B cell (primary cell): Measurements from ENCODE around the gene COBLL1. TPM values are rescaled to one million over a fixed set of nuclear protein-coding genes. Genes with fewer than 3 reads are reported as not detected.

Source experiments
- ATAC-seq: fragments of 200-7000 bp; cut with Tn5 transposase; one replicate; pipeline ENCODE4 v1.10.0; 2021; ENCODE audit warnings: low read depth, mild to moderate bottlenecking, moderate number of reproducible peaks, moderate library complexity
- CTCF ChIA-PET: fragments of 350-600 bp; sonication (Branson Sonifier 250); formaldehyde crosslinking; loops from one replicate; lab custom pipeline; 2021; ENCODE audit warnings: antibody characterized with exemption, inconsistent platforms; lab: Charles Lee
- POLR2A ChIA-PET: fragments of 350-600 bp; sonication (Branson Sonifier 250); formaldehyde crosslinking; loops from one replicate; lab custom pipeline; 2021; ENCODE audit warnings: antibody characterized with exemption; lab: Charles Lee
- DNase-seq: peaks from one replicate; pipeline ENCODE4 v3.0.0; 2013
- H2AFZ ChIP-seq: 2 replicates; pipeline ENCODE4 v1.6.1; 2012; ENCODE audit warnings: mild to moderate bottlenecking, low read depth, low read length; ENCODE audit not compliant: insufficient read depth, poor library complexity, severe bottlenecking
- H3K27ac ChIP-seq, 2 donors: 1 replicate in 1 of 2; 2 replicates in 1 of 2; pipeline ENCODE4 v1.5.1; 2012 to 2013; ENCODE audit warnings: low read length in 2 of 2, mild to moderate bottlenecking in 2 of 2, moderate library complexity in 1 of 2
- H3K27me3 ChIP-seq, 4 experiments: fragments of 200-600 bp in 1 of 4; sonication (generic) in 1 of 4; replicated peaks in 1 of 4; 1 replicate in 2 of 4; 2 replicates in 2 of 4; pipeline versions ENCODE4 v1.6.1 to v1.7.0; 2013 to 2016; ENCODE audit warnings: low read length in 3 of 4, mild to moderate bottlenecking in 2 of 4, mixed read lengths in 1 of 4, moderate library complexity in 1 of 4; ENCODE audit not compliant: insufficient read depth in 4 of 4, control insufficient read depth in 3 of 4; ENCODE audit errors: control extremely low read depth in 1 of 4
- H3K36me3 ChIP-seq, 2 experiments: replicated peaks in 1 of 2; 1 replicate in 1 of 2; 2 replicates in 1 of 2; pipeline versions ENCODE4 v1.6.1 to v1.7.1; 2013; ENCODE audit warnings: low read length in 1 of 2; ENCODE audit not compliant: insufficient read depth in 2 of 2, control insufficient read depth in 1 of 2; ENCODE audit errors: control extremely low read depth in 1 of 2, extremely low read depth in 1 of 2
- H3K4me1 ChIP-seq, 2 donors: fragments of 200-600 bp in 1 of 2; sonication (generic) in 1 of 2; 1 replicate in 1 of 2; 2 replicates in 1 of 2; pipeline versions ENCODE4 v1.5.1 to v1.6.1; 2013 to 2017; ENCODE audit warnings: low read length in 2 of 2; ENCODE audit not compliant: control insufficient read depth in 2 of 2, insufficient read depth in 2 of 2
- H3K4me2 ChIP-seq: replicated peaks from 2 replicates; pipeline ENCODE3; 2012; ENCODE audit warnings: mild to moderate bottlenecking, low read depth, low read length; ENCODE audit not compliant: poor library complexity, severe bottlenecking
- H3K4me3 ChIP-seq, 5 experiments: fragments of 200-600 bp in 1 of 5; sonication (generic) in 1 of 5; 1 replicate in 3 of 5; 2 replicates in 2 of 5; pipeline versions ENCODE4 v1.5.1 to v1.7.0; 2011 to 2016; ENCODE audit warnings: low read length in 4 of 5, mild to moderate bottlenecking in 4 of 5, low read depth in 2 of 5, control low read depth in 1 of 5, moderate library complexity in 1 of 5; ENCODE audit not compliant: insufficient read depth in 1 of 5; ENCODE audit errors: control extremely low read depth in 1 of 5, extremely low read depth in 1 of 5
- H3K79me2 ChIP-seq: fragments of 200-600 bp; sonication (generic); one replicate; pipeline ENCODE4 v1.6.0; 2016; ENCODE audit warnings: low read length; ENCODE audit not compliant: control insufficient read depth, insufficient read depth
- H3K9ac ChIP-seq: fragments of 200-600 bp; sonication (generic); 2 replicates; pipeline ENCODE4 v1.6.1; 2017; ENCODE audit warnings: mild to moderate bottlenecking, low read length, moderate library complexity
- H3K9me3 ChIP-seq, 3 donors: one replicate each; pipeline versions ENCODE4 v1.6.1 to v1.7.1; 2013; ENCODE audit warnings: low read length in 2 of 3; ENCODE audit not compliant: control insufficient read depth in 2 of 3, insufficient read depth in 1 of 3; ENCODE audit errors: control extremely low read depth in 1 of 3
- H4K20me1 ChIP-seq: 2 replicates; pipeline ENCODE4 v1.6.0; 2012; ENCODE audit warnings: mild to moderate bottlenecking, low read length; ENCODE audit not compliant: insufficient read depth, control insufficient read depth, poor library complexity, severe bottlenecking
- H3K27ac Mint-ChIP-seq: one replicate; pipeline ENCODE4 v1.8.0; 2021; ENCODE audit warnings: mixed read lengths
- H3K27me3 Mint-ChIP-seq: one replicate; pipeline ENCODE4 v1.8.0; 2021; ENCODE audit warnings: mixed read lengths
- H3K4me1 Mint-ChIP-seq: one replicate; pipeline ENCODE4 v1.8.0; 2021; ENCODE audit warnings: mixed read lengths
- H3K4me3 Mint-ChIP-seq: one replicate; pipeline ENCODE4 v1.8.0; 2021; ENCODE audit warnings: mixed read lengths
- H3K9me3 Mint-ChIP-seq: one replicate; pipeline ENCODE4 v1.8.0; 2022; ENCODE audit warnings: mixed read lengths; ENCODE audit not compliant: insufficient read depth
- EZH2 ChIP-seq: IDR thresholded peaks from 2 replicates; pipeline ENCODE4 v1.6.1; 2012; ENCODE audit warnings: borderline replicate concordance, low read depth, mild to moderate bottlenecking, moderate library complexity, low read length; ENCODE audit not compliant: insufficient read depth, poor library complexity, severe bottlenecking
- WGBS: methylation state at CpG from one replicate; pipeline ENCODE4 v1.1.5; 2013; ENCODE audit warnings: missing lambda C conversion rate; ENCODE audit not compliant: insufficient coverage; 5-methylcytosine and 5-hydroxymethylcytosine counted together
- intact Hi-C: fragments of 100-400 bp; cut with micrococcal nuclease; formaldehyde crosslinking; loops from one replicate; pipeline ENCODE4 v1.10.0; 2022
- polyA plus RNA-seq: library from polyadenylated mRNA; depleted of rRNA; stranded (reverse); fragments of >200 nt; gene quantifications from 2 replicates; pipeline ENCODE4 v1.2.3, GENCODE V29; 2012
- total RNA-seq, 2 donors: library from RNA; stranded (reverse); fragments of 120-200 nt in 1 of 2; gene quantifications; 1 replicate in 1 of 2; 2 replicates in 1 of 2; pipeline versions ENCODE4 v1.2.3 to v1.2.4, GENCODE V29; 2013 to 2022
- TF ChIP-seq, protein P1 (sequence below): fragments of 200-600 bp; IDR thresholded peaks from one replicate; pipeline ENCODE4 v1.8.0; 2022; ENCODE audit warnings: antibody characterized with exemption, mild to moderate bottlenecking

COBLL1 gene
- total and polyA plus RNA-seq, 2 donors (not counting 1 experiment from before 2014, with no cell fraction given): 45.1 to 234 TPM

DNA sequence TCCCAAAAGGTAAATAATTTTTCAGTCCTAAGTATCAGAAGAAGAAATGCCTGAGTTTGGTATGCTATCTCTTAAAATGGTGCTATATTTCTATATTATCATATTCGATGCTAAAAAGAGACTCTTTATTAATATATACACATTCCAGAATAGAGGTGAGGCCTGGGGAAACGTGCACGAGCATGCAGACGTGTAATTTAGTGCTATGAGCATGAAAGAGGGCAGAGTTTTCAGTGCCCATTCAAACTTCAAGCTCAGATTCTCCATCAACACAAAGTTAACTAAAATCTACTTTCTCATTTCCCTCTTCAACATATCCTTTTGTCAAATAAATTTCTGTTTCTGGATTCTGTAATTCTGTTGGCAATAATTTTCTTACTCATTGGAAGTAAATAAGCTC lies 5.7 kb upstream of the COBLL1 start:
- Histone ChIP-seq H3K4me2 (no peak overlapping the region), H4K20me1 (no peaks in the 10 kb centered on the region), H3K9me3 (no peaks in the 10 kb centered on the region), H3K79me2 (peaks cover 11% of the 10 kb centered on the region), H3K27me3 (no peaks in the 10 kb centered on the region), H3K36me3 (no peaks in the 10 kb centered on the region), H3K27ac (no peak overlapping the region), H3K9ac (no peak overlapping the region), H3K4me3 (no peak overlapping the region), H2AFZ (no peak overlapping the region), H3K4me1 (peaks cover 1 to 10% of the 10 kb centered on the region in 2 donors)
- Mint-ChIP-seq H3K4me1 (peaks cover 19% of the 10 kb centered on the region), H3K27ac (no peak overlapping the region), H3K4me3 (no peak overlapping the region), H3K9me3 (no peaks in the 10 kb centered on the region), H3K27me3 (no peaks in the 10 kb centered on the region)
- ChIA-PET CTCF (interaction anchor here (1.3 to 1.4 kb wide), 2 partner anchors 66 to 109 kb away, joined by 5 read pairs; no protein-coding TSS in a partner anchor), POLR2A (no interaction called here)
- no CpG with 5 or more reads among the region's 4 CpGs for WGBS
- no peak for ATAC-seq
- TF ChIP-seq, protein P1, sequence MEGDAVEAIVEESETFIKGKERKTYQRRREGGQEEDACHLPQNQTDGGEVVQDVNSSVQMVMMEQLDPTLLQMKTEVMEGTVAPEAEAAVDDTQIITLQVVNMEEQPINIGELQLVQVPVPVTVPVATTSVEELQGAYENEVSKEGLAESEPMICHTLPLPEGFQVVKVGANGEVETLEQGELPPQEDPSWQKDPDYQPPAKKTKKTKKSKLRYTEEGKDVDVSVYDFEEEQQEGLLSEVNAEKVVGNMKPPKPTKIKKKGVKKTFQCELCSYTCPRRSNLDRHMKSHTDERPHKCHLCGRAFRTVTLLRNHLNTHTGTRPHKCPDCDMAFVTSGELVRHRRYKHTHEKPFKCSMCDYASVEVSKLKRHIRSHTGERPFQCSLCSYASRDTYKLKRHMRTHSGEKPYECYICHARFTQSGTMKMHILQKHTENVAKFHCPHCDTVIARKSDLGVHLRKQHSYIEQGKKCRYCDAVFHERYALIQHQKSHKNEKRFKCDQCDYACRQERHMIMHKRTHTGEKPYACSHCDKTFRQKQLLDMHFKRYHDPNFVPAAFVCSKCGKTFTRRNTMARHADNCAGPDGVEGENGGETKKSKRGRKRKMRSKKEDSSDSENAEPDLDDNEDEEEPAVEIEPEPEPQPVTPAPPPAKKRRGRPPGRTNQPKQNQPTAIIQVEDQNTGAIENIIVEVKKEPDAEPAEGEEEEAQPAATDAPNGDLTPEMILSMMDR: no peak
- no peak for TF ChIP-seq EZH2
- intact Hi-C loops: loop anchor here (10.0 kb wide), 1 partner anchor 128 kb away; no protein-coding TSS in a partner anchor
- DNase-seq: no peak

DNA sequence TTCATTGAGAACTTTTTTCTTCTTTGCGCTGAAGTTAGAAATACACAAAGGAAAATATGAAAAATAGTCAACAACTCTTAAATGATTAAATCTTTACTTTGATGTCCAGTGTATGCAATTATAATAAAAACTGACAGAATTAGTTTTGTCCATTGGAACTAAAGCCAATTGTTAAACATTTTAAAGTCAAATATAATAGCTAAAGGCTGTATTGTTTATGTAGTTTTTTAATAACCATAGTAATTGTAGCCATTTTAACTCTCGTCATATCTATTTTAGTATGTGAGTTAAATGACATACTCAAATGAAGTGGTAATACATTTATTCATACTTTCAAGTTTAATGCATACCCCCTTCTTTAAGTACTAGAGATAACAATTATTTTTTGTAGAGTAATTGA lies 4.7 kb upstream of the COBLL1 start:
- Histone ChIP-seq H3K9ac (no peak overlapping the region), H3K27ac (no peak overlapping the region), H2AFZ (no peak overlapping the region), H3K4me2 (no peak overlapping the region), H3K4me1 (peaks cover 3 to 11% of the 10 kb centered on the region in 2 donors), H3K27me3 (no peaks in the 10 kb centered on the region), H3K4me3 (no peak overlapping the region), H3K9me3 (no peaks in the 10 kb centered on the region), H4K20me1 (no peaks in the 10 kb centered on the region), H3K36me3 (no peaks in the 10 kb centered on the region), H3K79me2 (peaks cover under 1% of the 10 kb centered on the region)
- Mint-ChIP-seq H3K4me1 (peaks cover 22% of the 10 kb centered on the region), H3K27ac (no peak overlapping the region), H3K27me3 (no peaks in the 10 kb centered on the region), H3K4me3 (no peak overlapping the region), H3K9me3 (no peaks in the 10 kb centered on the region)
- DNase-seq: no peak
- ChIA-PET CTCF (interaction anchor here (1.6 kb wide), 1 partner anchor 10 kb away, joined by 4 read pairs; no protein-coding TSS in a partner anchor), POLR2A (no interaction called here)
- WGBS: no CpG with 5 or more reads among the region's 2 CpGs
- no peak for ATAC-seq
- TF ChIP-seq EZH2: no peak
- TF ChIP-seq, protein P1: no peak
- intact Hi-C loops: loop anchor here (10.0 kb wide), 1 partner anchor 129 kb away; no protein-coding TSS in a partner anchor
